Measurements from ENCODE around the gene POLE3. TPM values are rescaled to one million over a fixed set of nuclear protein-coding genes. Genes with fewer than 3 reads are reported as not detected.

The POLE3 gene
- total and polyA plus RNA-seq, 7 donors, result 24.9 to 49.2 (median 38.7) TPM

GRCh38 chr9:113393281-113393680, 17.2 kb downstream of the POLE3 start:
- Histone ChIP-seq H3K4me3 (no peak overlapping the region), H3K36me3 (peaks cover 27 to 53% (median 35%) of the 10 kb centered on the region in 4 donors), H3K27ac (no peak overlapping the region), H3K4me1 (no peaks in the 10 kb centered on the region), H3K27me3 (no peaks in the 10 kb centered on the region), H3K9me3 (no peaks in the 10 kb centered on the region)
- TF ChIP-seq CTCF (IDR thresholded peaks at IDR 0.05) (no peak), POLR2AphosphoS5 (IDR thresholded peaks at IDR 0.05) (no peak), EP300 (IDR thresholded peaks at IDR 0.05) (no peak), POLR2A (IDR thresholded peaks at IDR 0.05) (no peak)
- intact Hi-C loops (cut with DNase I), result no loop called here
- WGBS, 2 donors, result 95% methylated on average over 7 of the region's 7 CpGs
- peak; percentile 56 for DNase-seq

- TF ChIP-seq EP300 (IDR thresholded peaks at IDR 0.05) (no peak), POLR2A (IDR thresholded peaks at IDR 0.05) (no peak), POLR2AphosphoS5 (IDR thresholded peaks at IDR 0.05) (no peak), CTCF (IDR thresholded peaks at IDR 0.05) (no peak)
- Histone ChIP-seq H3K4me1 (no peaks in the 10 kb centered on the region), H3K4me3 (no peak overlapping the region), H3K27ac (no peak overlapping the region), H3K27me3 (no peaks in the 10 kb centered on the region), H3K9me3 (no peaks in the 10 kb centered on the region), H3K36me3 (peaks cover 27 to 66% (median 43%) of the 10 kb centered on the region in 4 donors)
- no peak for DNase-seq
- 96 to 97% methylated on average over 7 of the region's 7 CpGs for WGBS, 2 donors
- intact Hi-C loops (cut with DNase I), result no loop called here
Observed at GRCh38 chr9:113391917-113392316, 18.6 kb downstream of the POLE3 start.

- Histone ChIP-seq H3K4me1 (no peaks in the 10 kb centered on the region), H3K36me3 (peaks cover 27 to 75% (median 44%) of the 10 kb centered on the region in 4 donors), H3K27ac (no peak overlapping the region), H3K27me3 (no peaks in the 10 kb centered on the region), H3K9me3 (no peaks in the 10 kb centered on the region), H3K4me3 (no peak overlapping the region)
- WGBS, 2 donors, result 91 to 96% methylated on average over 17 of the region's 17 CpGs
- TF ChIP-seq EP300 (IDR thresholded peaks at IDR 0.05) (no peak), CTCF (IDR thresholded peaks at IDR 0.05) (no peak), POLR2AphosphoS5 (IDR thresholded peaks at IDR 0.05) (no peak), POLR2A (IDR thresholded peaks at IDR 0.05) (no peak)
- DNase-seq, result no peak
- intact Hi-C loops (cut with DNase I), result no loop called here
Observed at GRCh38 chr9:113390192-113390960, 20.1 kb downstream of the POLE3 start.

- TF ChIP-seq POLR2A (IDR thresholded peaks at IDR 0.05), result no peak
- no peak for TF ChIP-seq EP300 (IDR thresholded peaks at IDR 0.05)
- no peak for TF ChIP-seq POLR2AphosphoS5 (IDR thresholded peaks at IDR 0.05)
- TF ChIP-seq CTCF (IDR thresholded peaks at IDR 0.05), result no peak
- Histone ChIP-seq H3K9me3 (no peaks in the 10 kb centered on the region), H3K4me1 (no peaks in the 10 kb centered on the region), H3K27me3 (no peaks in the 10 kb centered on the region), H3K4me3 (no peak overlapping the region), H3K36me3 (peaks cover 27 to 75% (median 44%) of the 10 kb centered on the region in 4 donors), H3K27ac (no peak overlapping the region)
- intact Hi-C loops (cut with DNase I), result no loop called here
- WGBS, 2 donors, result 76 to 93% methylated on average over 11 of the region's 11 CpGs
- DNase-seq, result no peak
Observed at GRCh38 chr9:113389451-113389850, 21.0 kb downstream of the POLE3 start.

All from sigmoid colon (tissue), 7 donors.